Neural cell (in vitro differentiated cells): ENCODE data around the gene MAP6.

Experiments
- CTCF ChIP-seq: fragments of 450-650 bp; IDR thresholded peaks from 2 replicates; pipeline ENCODE4 v1.5.1; 2014; ENCODE audit warnings: antibody characterized with exemption, mild to moderate bottlenecking, moderate library complexity; ENCODE audit not compliant: poor library complexity, severe bottlenecking
- EZH2 ChIP-seq: fragments of 200-600, 300-800 bp; shearing (Covaris generic), sonication (generic); IDR thresholded peaks from 2 replicates; pipeline ENCODE4 v1.6.1; 2014; ENCODE audit warnings: antibody characterized with exemption, low read length, borderline replicate concordance, mild to moderate bottlenecking; ENCODE audit not compliant: insufficient read depth, poor library complexity, severe bottlenecking

- TF ChIP-seq CTCF (no peak), EZH2 (no peak)
Observed at GRCh38 chr11:75632450-75632849, 36.4 kb downstream of the MAP6 start.
